ENCODE measurements around the gene ACKR4.

- TF ChIP-seq CTCF (IDR thresholded peaks at IDR 0.05) (no peak), FOXJ3 (CRISPR knock-in tag; IDR thresholded peaks at IDR 0.05) (no peak), MAX (IDR thresholded peaks at IDR 0.05; ENCODE audit: low read depth) (no peak), EP300 (IDR thresholded peaks at IDR 0.05; ENCODE audit: borderline replicate concordance in 1 of 2, low read depth in 1 of 2, low read length in 1 of 2) (no peak), USF1 (IDR thresholded peaks at IDR 0.05; ENCODE audit: borderline replicate concordance, low read depth) (no peak), GABPA (IDR thresholded peaks at IDR 0.05; ENCODE audit: low read depth) (no peak), EZH2phosphoT487 (IDR thresholded peaks at IDR 0.05; ENCODE audit: borderline replicate concordance, low read depth) (no peak), IRF3 (IDR thresholded peaks at IDR 0.05; ENCODE audit: low read depth, low read length) (no peak), RFX5 (IDR thresholded peaks at IDR 0.05; ENCODE audit: low read length) (no peak), RCOR1 (IDR thresholded peaks at IDR 0.05; ENCODE audit: low read length) (no peak), FOXM1 (IDR thresholded peaks at IDR 0.05; ENCODE audit: low read depth) (no peak), YY1 (IDR thresholded peaks at IDR 0.05; ENCODE audit: low read depth) (no peak), POLR2AphosphoS5 (IDR thresholded peaks at IDR 0.05; ENCODE audit: low read depth, low read length) (no peak)
These were observed 41.6 kb downstream of the ACKR4 start for GRCh38 chr3:132638706-132639105.
